ENCODE results near the gene MIF4GD.
A peak's percentile ranks its signal among the peaks of the same experiment; 100 is the strongest.
"Not testable (repeated sequence)": the region's sequence is repeated elsewhere in the genome, so short reads cannot be mapped to it uniquely, and the experiment has no call there.

MIF4GD gene

DNA sequence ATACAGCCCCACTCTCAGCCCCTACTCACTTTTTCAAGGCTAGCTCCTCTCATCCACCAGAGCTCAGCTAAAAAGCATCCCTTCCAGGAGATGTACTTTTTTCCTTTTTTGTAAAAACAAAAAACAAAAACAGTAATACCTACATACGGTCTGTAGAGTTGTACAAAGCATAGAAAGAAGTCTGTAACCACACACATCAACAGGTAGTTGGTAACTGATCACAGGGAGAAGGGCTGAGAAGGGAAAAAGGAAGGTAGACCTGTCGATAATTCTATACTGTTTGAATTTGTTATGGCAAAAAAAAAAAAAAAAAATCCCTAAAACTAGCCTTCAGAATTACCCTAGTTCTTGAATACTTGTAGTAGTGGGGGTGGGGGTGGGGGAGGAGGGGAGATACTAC is 17.3 kb upstream of the MIF4GD start:
- DNase-seq = no peak

DNA sequence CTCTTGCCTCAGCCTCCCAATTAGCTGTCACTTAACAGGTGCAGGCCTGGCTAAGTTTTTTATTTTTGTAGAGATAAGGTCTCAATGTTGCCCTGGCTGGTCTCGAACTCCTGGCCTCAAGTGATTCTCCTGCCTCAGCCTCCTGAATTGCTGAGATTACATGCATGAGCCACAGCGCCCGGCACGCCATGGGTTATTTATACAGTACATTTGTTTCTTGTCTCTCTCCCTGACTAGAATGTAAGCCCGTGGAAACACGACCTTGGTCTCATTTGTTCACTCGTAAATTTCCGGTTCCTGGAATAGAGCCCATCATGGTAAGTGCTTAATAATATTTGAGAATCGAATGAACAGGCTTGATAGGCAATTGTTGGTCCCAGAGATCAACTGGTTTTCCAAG is 16.2 kb upstream of the MIF4GD start:
- no peak for DNase-seq

DNA sequence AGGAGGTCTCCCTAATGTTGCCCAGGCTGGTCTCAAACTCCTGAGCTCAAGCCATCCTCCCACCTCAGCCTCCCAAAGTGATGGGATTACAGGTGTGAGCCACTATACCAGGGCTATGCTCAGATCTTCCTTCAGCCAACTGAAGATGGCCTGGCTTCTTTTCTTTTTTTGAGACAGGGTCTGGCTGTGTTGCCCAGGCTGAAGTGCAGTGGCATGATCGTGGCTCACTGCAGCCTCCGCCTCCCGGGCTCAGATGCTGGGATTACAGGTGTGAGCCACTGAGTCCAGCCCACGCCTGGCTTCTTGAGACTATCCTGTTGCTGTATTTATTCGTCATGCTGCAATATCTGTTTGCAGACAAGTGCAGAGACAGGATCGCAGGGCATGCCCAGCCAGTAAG is 14.1 kb upstream of the MIF4GD start:
- no peak for DNase-seq

DNA sequence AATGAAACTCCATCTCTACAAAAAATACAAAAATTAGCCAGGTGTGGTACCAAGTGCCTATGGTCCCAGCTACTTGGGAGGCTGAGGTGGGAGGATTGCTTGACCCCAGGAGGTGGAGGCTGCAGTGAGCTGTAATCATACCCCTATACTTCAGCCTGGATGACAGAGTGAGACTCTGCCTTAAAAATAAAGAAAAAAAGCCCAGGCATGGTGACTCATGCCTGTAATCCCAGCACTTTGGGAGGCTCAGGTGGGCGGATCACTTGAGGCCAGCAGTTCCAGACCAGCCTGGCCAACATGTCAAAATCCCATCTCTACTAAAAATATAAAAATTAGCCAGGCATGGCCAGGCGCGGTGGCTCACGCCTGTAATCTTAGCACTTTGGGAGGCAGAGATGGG is 9.2 kb upstream of the MIF4GD start:
- not testable (repeated sequence) for DNase-seq

DNA sequence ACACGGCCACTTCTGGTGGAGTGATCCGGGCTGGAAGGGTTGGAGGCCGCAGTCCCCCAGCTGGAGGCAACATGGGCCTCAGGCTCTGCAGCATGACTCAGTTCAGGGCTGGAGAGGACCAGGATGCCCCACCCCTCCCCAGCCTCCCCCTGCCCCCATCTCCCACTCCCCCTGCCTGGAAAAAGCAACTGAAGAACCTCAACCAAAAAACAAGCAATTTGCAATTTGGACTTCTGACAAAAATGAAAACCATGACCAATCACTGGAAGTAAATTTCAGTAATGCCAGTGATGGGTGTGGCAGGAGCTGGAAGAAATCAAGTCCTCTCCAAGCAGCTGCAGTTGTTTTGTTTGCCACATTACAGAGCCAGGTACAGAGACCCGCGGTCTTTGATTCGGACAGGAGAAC is 6.6 kb upstream of the MIF4GD start:
- DNase-seq = no peak

DNA sequence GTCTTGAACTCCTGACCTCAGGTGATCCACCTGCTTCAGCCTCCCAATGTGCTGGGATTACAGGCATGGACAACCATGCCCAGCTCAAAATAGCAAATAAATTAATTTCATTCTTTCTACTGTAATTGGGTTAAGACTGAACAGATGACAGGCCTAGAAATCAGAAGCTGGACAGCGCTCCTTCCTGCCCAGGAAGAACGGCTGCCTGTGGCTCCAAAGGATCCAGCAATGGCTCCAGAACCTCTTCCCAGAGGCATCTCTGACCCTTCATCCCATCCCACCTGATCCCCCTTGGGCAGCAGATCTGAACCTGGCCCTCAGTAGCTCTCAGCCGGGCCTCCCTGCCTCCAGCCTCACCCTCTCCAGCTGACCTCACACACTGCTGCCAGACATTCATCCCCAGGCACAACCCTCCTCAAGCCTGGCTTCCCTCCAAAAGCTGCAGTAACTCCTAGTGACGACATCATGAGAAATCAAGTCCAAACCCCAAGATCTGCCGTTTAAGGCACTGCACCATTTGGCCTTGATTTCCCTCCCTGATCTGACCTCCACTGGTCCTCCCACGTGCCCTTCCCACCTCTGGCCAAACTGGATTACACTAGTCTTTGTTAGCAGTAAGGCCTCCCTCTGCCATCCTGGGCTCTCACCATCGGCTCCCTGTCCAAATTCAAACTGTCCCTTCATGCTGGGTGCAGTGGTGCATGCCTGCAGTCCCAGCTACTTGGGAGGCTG is 3.1 kb upstream of the MIF4GD start:
- no peak for DNase-seq

DNA sequence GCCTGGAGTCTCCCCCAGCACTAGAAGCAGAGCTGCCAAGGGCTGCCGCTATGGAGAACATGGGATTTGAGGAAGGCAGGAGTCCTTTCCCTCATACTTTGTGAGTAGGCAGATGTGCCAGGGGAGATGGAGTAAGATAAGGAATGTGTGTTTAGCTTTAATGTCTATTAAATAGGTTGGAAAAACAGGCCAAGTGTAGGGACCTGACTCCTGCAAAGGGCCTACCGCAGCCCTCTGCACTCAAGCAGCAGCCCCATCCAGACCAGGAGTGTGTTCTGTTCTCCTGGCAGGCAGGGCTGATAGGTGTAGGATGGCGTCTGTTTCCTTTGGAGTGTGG is 1.8 kb upstream of the MIF4GD start:
- no peak for DNase-seq

DNA sequence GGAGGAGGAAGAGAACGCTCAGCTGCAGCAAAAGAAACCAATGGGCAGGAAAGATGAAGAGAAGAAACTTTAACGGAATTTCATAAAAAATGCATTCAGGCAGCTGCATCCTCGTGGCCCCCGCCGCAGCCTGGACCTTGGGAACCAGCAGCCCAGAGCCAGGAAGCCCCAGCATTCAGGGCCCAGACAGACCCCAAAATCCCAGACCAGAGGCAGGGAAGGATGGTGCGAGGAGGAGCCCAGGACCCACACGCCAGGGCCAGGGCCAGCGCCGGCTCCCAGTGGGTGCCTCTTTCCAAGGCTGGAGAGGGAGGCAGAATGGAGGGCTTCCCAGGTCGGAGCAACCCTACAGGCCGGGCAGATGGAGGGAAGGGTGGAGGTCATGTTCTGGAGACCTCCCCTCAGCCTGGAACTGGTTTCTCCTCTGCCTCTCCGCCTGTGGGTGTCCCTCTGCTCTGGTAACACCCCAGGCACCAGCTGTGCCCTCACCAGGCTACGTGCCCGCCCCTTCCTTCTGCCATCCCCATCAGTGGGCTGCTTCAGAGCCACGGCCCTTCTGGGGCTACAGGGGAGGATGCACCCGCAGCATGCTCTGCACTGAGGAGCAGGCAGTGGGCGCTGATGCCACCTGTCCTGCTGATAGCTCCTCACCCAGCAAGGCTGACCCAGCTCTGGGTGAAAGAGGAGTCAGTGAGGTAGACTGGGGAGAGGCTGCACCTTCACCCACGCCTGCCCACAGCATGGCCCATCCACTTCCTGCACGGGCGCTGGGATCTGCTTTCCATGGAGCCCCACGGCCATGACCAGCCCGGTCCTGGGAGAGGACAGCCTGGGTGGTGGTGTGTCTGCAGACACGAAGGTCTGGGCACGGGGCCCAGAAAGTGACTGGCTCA is 1.2 kb upstream of the MIF4GD start:
- no peak for DNase-seq

DNA sequence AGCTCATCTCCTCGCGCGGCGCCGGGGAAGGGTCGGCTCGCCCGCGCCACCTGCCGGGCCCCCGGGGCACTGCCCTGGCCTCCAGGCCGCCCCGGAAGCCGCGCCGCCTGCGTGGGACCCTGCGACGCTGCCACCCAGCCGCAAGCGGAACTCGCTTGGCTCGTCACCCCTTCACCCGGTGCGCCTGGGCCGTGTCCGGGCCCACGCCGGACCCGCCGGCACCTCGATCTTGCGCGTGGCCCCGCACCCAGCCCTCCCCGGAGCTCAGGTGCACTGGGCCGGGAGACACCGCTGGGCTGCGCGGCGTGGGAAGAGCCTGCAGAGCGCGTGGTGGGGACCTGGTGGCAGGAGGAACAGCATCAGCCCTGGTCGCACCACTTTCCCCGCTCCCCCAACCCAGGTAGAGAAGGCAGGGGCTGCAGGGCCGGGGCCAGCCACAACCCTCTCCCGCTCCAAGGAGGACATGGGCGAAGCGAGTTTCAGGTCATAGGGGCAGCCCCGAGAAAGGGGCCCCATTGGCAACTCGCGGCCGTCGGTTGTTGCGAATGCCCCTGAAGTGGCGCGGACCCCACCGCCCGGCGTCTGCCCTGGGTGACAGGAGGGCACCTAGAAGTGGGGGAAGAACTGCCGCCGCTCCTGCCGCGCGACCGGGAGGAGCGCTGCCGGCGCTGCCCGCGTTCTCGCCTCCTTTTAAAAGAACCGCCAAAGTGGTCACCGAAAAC is 363 bp upstream of the MIF4GD start:
- DNase-seq = peak; percentile 56

DNA sequence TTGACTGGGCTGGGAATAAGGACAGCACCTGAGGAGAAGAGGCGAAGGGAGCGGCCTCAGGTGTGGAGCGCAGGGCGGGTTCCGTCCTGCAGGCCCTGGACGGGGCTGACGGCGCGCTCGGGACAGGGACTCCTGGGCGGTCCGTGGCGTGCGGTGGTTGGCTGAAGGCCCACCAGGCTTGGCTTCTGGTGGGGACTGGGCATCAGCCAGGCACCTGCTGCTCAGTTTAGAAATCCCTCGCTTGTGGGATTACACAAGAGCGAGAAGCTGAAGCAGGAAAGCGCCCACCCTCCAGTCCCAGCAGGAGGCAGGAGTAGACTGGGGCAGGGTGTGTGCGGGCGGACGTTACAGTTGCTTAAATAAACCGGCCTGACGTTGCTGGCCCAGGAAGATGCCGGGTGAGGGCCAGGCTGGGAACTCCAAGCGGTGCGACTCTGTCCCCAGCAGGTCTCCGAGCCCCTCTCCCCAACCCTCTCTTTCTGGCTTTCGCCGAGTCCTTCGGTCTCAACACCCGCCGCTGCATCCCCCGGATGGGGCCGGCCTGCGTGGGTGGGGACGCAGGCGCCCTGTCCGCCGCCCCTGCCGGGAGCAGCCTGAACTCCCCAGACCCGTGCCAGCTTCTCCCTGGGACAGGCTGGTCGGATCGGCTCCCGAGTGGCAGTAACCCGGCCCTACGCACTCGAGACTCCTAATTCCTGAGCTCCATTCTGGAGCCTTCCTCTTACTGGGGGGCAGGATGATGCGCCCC is 639 bp downstream of the MIF4GD start:
- peak; percentile 3 for DNase-seq

DNA sequence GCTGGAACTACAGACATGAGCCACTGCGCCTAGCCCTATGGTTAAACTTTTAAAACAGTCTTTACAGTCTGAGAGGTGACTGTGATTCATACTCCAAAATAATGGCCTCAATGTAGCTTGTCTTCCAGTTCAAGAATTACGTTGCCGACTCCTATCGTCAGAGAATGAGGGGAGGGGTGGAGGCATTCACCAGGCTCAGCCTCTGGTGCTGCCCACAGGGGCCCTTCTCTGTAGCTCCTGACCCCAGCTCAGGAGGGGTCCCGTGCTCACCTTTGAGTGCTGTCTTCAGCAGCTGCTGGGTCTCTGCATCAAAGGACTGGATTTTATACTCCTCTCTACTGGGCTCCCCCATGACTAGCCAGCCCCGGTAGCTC is 1.2 kb downstream of the MIF4GD start:
- no peak for DNase-seq

DNA sequence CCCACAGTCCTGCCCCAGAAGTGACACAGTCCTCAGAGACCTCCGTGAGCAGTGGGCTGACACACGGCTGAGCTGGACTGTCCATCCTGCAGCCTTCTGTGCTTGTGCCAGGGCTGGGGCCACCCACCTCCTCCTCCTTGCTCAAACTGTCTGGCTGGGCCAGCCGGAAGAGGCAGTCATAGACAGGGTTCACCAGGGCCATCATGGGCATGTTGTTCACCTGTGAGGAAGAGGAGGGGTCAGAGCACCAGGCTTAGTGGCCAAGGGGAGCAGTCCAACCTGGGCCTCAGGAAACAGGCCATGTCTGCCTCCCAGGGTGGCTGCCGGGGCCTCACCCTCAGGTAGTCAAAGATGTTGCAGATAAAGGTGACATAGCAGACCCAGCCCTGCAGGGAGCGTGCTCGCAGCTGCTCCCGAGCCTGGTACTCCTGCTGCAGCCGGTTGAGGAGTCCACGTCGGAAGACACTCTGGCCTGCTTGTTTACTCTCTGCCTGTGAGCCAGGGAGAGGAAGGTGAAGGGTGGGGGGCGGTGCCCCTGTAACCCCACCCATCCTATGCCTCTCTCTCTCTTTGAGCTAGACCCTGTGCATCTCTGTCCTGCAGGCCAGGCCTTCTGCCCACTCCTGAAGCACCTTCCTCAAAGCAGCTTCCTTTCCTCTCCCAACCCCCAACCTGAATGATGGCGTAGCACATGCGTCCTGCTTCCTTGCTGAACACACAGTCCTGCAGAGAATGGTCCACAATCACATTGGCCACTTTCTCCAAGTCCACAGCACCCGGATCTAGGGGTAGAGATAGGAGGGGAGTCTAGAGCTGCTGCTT is 3.4 kb downstream of the MIF4GD start:
- DNase-seq = peak; percentile 43

DNA sequence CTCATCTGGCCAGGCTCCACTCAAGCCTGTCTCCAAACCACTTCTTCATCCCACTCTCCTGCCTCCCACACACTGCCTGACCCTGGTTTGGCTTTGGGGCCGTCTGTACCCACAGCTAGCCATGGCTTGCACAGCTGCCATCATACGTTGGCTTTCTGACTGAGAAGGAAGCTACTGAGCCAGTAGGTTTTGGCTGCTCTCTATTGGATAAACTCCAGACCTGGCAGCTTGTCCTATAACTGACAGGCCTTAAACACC is 3.9 kb downstream of the MIF4GD start:
- DNase-seq = no peak

DNA sequence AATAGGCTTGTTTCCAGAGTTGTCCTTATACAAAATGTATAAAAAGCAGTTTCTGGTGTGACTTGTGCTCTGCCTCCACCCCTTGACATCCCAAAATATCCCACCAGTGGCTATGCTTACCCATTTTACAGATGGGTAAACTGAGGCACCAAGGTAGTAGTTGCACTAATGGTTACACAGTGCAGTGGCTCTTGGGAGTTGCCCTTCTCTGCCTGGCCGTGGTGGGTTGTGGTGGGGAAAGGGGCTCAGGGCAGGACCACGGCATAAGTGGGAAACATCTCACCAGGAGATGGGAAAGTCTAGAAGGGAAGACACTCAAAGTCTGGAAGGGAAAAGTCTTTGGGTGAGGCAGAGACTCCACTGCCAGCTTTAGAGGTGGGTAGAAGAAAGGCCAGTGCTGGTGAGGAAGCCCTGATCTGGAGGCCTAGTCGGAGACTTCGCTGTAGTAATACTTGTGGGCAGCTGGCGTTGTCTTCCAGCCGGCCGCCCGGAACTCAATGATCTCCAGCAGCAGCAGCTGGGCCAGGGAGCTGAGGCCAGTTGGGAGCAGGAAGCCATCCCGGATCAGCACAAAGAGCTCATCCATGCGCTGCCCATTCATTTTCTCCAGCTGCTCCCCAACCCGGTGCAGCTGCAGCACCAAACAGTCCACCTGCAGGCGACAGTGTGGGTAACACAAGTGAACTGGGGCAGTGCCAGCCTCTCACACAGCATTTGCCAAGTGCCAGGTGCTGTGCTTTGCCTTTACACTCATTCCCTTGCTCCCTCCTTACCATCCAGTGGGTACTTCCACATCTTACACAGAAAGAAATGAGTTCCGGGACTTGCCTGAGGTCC is 4.5 kb downstream of the MIF4GD start:
- DNase-seq = no peak

DNA sequence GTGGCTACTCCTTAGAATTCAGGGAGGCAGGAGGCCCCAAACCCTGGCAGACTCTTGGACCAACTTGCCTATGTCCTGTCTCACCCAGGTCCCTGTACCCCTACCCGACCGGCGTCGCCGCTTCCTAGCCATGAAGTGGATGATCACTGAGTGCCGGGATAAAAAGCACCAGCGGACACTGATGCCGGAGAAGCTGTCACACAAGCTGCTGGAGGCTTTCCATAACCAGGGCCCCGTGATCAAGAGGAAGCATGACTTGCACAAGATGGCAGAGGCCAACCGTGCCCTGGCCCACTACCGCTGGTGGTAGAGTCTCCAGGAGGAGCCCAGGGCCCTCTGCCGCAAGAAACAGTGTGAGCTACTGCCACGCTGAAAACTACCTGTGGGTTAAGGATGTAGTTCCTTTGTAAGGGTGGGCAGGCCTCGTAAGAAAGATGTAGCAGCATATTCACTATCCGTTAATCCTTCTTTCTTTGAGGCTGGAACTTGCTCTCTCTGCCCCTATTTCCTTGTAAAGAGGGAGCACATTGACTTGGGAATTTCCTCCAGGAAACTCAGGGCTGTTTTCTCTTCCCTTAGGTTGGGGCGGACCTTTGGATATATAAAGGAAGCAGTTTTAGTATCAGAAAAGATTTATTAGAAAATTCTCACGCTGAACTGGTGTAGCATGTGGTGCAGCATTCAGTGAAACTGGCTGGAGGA is 5.3 kb downstream of the MIF4GD start:
- DNase-seq = no peak

DNA sequence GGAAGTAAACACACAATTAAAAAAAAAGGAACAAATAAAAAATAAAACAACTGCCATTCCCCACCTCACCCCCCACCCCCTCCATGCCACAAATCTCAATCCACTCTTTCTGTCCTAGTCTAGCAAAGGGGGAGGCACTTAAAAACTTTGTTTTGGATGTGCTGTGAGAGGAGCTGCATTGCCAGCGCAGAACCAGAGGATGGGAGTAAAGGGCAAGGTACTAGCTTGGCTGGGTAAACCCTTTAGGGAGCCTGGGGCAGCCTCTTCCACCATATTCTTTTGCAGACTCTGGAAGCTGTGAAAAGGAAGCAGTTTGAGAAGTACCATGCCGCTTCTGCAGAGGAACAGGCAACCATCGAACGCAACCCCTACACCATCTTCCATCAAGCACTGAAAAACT is 8.0 kb downstream of the MIF4GD start:
- DNase-seq = no peak

DNA sequence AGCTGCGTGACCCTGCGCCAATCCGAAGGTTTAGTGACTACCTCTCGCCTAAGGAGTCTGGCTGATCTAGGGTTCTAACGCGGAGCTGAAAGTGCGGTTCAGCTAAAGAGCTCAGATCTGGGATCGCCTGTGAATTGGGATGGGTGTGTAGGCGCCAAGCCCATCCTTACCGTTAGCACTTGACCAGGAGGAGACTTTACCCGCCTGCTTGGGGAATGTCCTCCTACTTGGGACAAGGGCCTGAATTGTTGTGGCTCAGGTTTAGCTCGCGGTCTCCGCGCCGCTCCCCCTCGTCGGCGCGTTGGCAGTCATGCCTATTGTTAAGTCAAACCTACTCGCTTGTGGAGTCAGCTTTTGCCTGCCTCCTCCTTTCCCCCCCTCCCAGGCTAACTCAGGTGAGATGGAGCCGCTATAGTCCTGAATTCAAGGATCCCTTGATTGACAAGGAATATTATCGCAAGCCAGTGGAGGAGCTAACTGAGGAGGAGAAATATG is 8.9 kb downstream of the MIF4GD start:
- no peak for DNase-seq

DNA sequence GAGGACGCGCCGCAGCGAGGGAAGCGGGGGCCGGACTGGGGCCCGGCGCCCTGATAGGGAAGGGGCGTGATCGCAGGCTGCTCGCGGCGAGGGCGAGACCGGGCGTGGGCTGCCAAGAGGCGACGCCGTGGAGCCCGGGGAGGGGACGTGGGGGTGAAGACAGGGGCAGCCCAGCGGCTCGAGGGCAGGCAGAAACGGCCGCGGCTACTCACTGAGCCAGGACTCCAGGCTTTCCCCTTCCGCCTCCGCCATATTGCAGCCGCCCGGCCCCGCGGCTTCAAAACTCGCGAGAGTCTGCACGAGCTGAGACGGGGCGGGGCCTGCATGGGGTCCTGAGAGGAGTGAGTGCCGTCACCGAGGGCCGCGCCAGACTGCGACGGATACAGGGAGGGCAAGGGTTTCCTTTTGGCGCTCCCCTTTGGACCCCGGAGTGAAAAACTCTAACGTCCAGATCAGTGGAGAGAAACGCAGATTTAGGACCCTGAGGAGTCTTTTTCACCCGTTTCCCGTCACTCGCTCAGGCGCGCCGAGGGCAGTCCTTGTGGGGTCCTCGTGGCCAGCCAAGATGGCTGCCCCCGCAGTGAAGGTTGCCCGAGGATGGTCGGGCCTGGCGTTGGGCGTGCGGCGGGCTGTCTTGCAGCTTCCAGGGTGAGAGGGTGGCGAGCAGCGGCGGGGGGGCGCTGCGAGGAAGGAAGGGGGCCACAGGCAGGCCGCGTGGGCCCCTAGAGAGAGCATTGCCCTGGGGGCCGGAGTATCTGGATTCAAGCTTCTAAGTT is 9.5 kb downstream of the MIF4GD start, which contains the start of the genes GGA3 and MRPS7:
Gene GGA3, minus strand, starts transcription at position 271 of the 776 bp plus-strand sequence. Its CDS starts 19 bp downstream, at position 252.
Gene MRPS7, plus strand, starts transcription at position 544 of the 776 bp plus-strand sequence. Its CDS starts 22 bp downstream, at position 566.
- DNase-seq = peak; percentile 83

DNA sequence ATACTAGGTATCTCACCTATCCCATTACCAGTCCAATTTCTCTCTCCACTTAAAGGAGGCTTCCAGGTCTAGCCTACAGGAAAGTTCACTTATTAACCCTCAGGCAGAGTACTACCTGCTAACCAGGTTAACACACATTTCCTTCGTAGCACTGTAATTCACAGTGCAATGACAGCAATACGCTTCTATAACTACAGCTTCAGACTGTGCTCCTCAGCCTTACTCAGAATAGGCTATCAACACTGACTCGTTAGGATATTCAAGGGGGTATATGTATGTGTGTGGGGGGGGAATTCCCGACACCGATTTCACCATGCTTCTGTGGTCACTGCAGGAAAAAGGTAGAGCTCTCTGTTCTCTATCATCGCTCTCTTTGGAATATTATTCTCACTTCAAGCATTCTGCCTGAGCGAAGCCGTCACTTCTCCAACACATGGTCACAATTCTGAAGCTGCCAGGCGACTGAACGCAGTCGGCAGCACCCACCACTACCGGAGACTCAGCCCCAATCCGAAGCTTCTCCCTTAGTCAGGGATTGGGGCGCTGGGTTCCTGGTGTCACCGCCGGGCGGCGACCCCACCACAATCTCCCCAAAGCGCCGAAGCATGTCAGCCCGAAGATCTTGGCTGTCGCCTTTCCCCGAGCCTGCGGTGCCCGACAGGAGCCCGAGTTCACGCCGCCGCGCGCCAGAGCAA is 10.2 kb downstream of the MIF4GD start:
- DNase-seq = no peak
